Measurements from ENCODE around the gene ACTG1. TPM values are rescaled to one million over a fixed set of nuclear protein-coding genes. Genes with fewer than 3 reads are reported as not detected.

Gene ACTG1
- total and polyA plus RNA-seq, 9 of the 15 experiments (the other 6 are each of a cell fraction or from before 2014, with no cell fraction given) = 224 to 1,775 (median 568) TPM

DNA sequence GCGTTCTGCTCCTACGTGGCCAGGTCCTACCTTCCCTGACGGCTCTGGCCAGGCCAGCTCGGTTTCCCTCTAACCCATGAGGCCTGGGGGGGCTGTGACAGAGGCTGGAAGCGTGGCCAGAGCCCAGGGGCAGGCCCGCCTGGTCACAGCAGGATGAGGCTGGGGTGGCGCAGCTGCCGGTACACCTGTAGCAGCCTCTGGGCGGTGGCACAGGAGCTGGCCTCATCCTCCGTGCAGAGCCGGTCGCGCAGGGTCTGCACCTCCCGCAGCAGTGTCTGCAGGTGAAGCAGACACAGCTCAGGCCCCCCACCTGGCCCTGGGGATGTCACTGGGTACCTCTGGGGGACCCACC, 28.1 kb upstream of the ACTG1 start:
- ChIA-PET CTCF (ENCODE audit: low intra/inter-chr PET ratio) (no interaction called here), POLR2A (interaction anchor here (0.6 kb wide), 1 partner anchor 146 kb away, joined by 3 read pairs; no protein-coding TSS in a partner anchor)
- TF ChIP-seq RBFOX2 (IDR thresholded peaks at IDR 0.05; ENCODE audit: low read depth, low read length) (peak; percentile 34; the same call in 1 of the 2 replicates), ZNF561 (CRISPR knock-in tag; conservative IDR thresholded peaks at IDR 0.05) (no peak)
- no peaks in the 10 kb centered on the region for H3K9me3 ChIP-seq (replicated peaks; ENCODE audit: control insufficient read depth, insufficient read depth, low read depth, low read length)
- intact Hi-C loops (cut with micrococcal nuclease) (no loop called here), in situ Hi-C loops (cut with MboI) (no loop called here)
- H3K9ac ChIP-seq (ENCODE audit: insufficient read depth in 1 of 2, low read depth in 2 of 2, low read length in 2 of 2) = no peak overlapping the region; a peak in 1 of 4 replicates
- no peak overlapping the region for H3K4me2 ChIP-seq (ENCODE audit: insufficient read depth, low read length)
- H3K36me3 ChIP-seq (ENCODE audit: control insufficient read depth, insufficient read depth, low read length) = peaks cover 59% of the 10 kb centered on the region; the same call in 2 of the 3 replicates
- no peaks in the 10 kb centered on the region for H3K27me3 ChIP-seq (ENCODE audit: control insufficient read depth in 2 of 2, insufficient read depth in 2 of 2, low read length in 2 of 2)
- no peaks in the 10 kb centered on the region for H3K79me2 ChIP-seq (ENCODE audit: control insufficient read depth, insufficient read depth, low read length)
- no TSS peak for BruUV-seq (replicated peaks)
- H4K20me1 ChIP-seq (replicated peaks; ENCODE audit: control insufficient read depth, insufficient read depth, low read length) = peaks cover 13% of the 10 kb centered on the region; the same call in 1 of the 2 replicates
- H3K4me3 ChIP-seq = no peak overlapping the region
- ATAC-seq (no peak), FAIRE-seq (no peak), DNase-seq (ENCODE audit: extremely low read depth in 1 of 4, low spot score in 3 of 4) (no peak)
- peaks cover 4% of the 10 kb centered on the region for H3K9me1 ChIP-seq (ENCODE audit: control insufficient read depth, insufficient read depth, low read length)
- no peak overlapping the region for H3K27ac ChIP-seq (ENCODE audit: extremely low read depth, low read depth, low read length)
- WGBS (ENCODE audit: insufficient coverage, low coverage, missing lambda C conversion rate) = 94% methylated on average over 14 of the region's 14 CpGs
- H3K4me1 ChIP-seq (replicated peaks in 1 of 2; ENCODE audit: control insufficient read depth in 2 of 2, insufficient read depth in 2 of 2, low read length in 2 of 2) = peaks cover 0 to 57% of the 10 kb centered on the region in 2 experiments; a peak in 2 of 5 replicates
- H2AFZ ChIP-seq (ENCODE audit: low read depth, low read length) = no peak overlapping the region

GRCh38 chr17:81539961-81540675, 27.5 kb upstream of the ACTG1 start:
- Histone ChIP-seq H3K9ac (ENCODE audit: insufficient read depth in 1 of 2, low read depth in 2 of 2, low read length in 2 of 2) (no peak overlapping the region; a peak in 1 of 4 replicates), H3K9me1 (ENCODE audit: control insufficient read depth, insufficient read depth, low read length) (peaks cover 4% of the 10 kb centered on the region), H3K4me2 (ENCODE audit: insufficient read depth, low read length) (no peak overlapping the region), H3K79me2 (ENCODE audit: control insufficient read depth, insufficient read depth, low read length) (no peaks in the 10 kb centered on the region), H3K36me3 (ENCODE audit: control insufficient read depth, insufficient read depth, low read length) (peaks cover 53% of the 10 kb centered on the region; the same call in 2 of the 3 replicates), H3K27me3 (ENCODE audit: control insufficient read depth in 2 of 2, insufficient read depth in 2 of 2, low read length in 2 of 2) (no peaks in the 10 kb centered on the region), H3K4me3 (no peak overlapping the region), H3K4me1 (replicated peaks in 1 of 2; ENCODE audit: control insufficient read depth in 2 of 2, insufficient read depth in 2 of 2, low read length in 2 of 2) (peaks cover 0 to 54% of the 10 kb centered on the region in 2 experiments; a peak in 2 of 5 replicates), H2AFZ (ENCODE audit: low read depth, low read length) (no peak overlapping the region), H3K9me3 (replicated peaks; ENCODE audit: control insufficient read depth, insufficient read depth, low read depth, low read length) (no peaks in the 10 kb centered on the region), H4K20me1 (replicated peaks; ENCODE audit: control insufficient read depth, insufficient read depth, low read length) (peaks cover 13% of the 10 kb centered on the region; the same call in 1 of the 2 replicates), H3K27ac (ENCODE audit: extremely low read depth, low read depth, low read length) (no peak overlapping the region)
- TF ChIP-seq RBM14 (IDR thresholded peaks at IDR 0.05; ENCODE audit: borderline replicate concordance, insufficient read depth, low read depth, low read length) = 0 out of 2 replicates have a peak, but pooled peaks have one; percentile 21
- no peak for TF ChIP-seq DACH1 (IDR thresholded peaks at IDR 0.05; ENCODE audit: partially characterized antibody)
- ATAC-seq = no peak
- intact Hi-C loops (cut with micrococcal nuclease) = no loop called here
- no peak for DNase-seq (ENCODE audit: extremely low read depth in 1 of 4, low spot score in 3 of 4)
- CTCF ChIA-PET (ENCODE audit: low intra/inter-chr PET ratio) = no interaction called here
- BruUV-seq (replicated peaks) = TSS peak; percentile 34
- 89% methylated on average over 17 of the region's 28 CpGs for WGBS (ENCODE audit: insufficient coverage, low coverage, missing lambda C conversion rate)
- POLR2A ChIA-PET = interaction anchor here (0.6 to 4.0 kb wide), 2 partner anchors 12 to 146 kb away, joined by 3 to 26 read pairs; partner anchors contain the start of gene FAAP100
- in situ Hi-C loops (cut with MboI) = no loop called here
- no peak for FAIRE-seq

All from K562 (cell line).